NCI-H748 (cell line): ENCODE data around the gene ACR.
"Not testable (repeated sequence)": the region's sequence is repeated elsewhere in the genome, so short reads cannot be mapped to it uniquely, and the experiment has no call there.

Source experiments
- DNase-seq: peaks from one replicate; lab custom pipeline; 2025; ENCODE audit not compliant: unreplicated experiment; lab: John Stamatoyannopoulos, UW

ACR gene

DNA sequence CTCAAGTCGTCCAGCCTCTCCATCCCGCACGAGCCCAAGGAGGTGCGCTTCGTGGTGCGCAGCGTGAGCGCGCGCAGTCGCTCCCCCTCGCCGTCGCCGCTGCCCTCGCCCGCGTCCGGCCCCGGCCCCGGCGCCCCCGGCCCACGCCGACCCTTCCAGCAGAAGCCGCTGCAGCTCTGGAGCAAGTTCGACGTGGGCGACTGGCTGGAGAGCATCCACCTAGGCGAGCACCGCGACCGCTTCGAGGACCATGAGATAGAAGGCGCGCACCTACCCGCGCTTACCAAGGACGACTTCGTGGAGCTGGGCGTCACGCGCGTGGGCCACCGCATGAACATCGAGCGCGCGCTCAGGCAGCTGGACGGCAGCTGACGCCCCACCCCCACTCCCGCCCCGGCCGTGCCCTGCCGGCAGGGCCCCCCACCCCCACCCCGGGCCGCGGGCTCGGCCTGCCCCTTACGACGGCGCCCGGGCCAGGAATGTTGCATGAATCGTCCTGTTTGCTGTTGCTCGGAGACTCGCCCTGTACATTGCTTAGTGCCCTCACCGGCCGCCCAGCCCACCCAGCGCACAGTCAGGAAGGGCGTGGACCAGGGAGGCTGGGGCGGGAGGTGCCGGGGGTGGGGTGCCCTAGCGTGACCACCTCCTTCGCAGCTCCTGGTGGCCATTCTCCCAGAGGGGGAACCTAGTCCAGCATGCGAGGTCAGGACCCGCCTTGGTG, 6.9 kb upstream of the ACR start:
- no peak for DNase-seq

DNA sequence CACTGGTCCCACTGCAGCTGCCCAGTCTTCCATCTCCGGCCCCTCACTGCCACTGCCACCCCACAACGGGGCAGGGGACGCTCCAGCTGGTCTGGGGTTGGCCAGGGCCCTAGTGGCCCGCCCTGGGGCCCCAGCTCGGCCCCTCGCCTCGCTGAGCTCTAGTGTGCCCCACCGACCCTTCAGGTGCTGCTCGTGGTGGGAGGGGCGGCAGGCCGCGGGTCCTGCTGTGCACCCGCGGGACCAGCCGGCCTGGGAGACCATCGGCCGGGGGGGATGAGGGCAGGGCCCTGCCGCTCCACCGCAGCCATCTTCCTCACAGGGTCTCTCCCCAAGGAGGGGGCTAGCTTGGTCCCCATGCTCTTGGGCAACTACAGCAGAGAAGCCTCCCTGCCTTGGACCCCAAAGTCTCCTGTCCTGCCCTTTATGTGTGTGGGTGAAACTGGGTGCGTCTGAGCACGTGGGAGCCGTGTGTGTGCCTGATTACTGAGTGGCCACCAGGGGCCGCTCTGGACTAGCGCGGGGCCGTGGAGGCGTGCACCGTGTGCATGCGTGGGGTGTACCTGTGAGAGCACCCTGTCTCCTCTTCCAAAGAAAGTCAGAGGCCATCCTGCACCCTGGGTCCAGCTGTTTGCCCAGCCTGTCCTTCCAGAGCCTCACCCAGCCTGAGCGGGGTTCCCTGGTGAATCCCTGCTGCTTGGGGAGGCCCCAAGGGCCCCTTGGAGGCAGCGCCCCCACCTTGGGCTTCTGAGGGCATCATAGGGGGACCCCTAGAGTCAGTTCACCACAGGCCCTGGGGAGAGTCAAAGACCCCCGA, 6.0 kb upstream of the ACR start:
- DNase-seq, result peak; percentile 61

DNA sequence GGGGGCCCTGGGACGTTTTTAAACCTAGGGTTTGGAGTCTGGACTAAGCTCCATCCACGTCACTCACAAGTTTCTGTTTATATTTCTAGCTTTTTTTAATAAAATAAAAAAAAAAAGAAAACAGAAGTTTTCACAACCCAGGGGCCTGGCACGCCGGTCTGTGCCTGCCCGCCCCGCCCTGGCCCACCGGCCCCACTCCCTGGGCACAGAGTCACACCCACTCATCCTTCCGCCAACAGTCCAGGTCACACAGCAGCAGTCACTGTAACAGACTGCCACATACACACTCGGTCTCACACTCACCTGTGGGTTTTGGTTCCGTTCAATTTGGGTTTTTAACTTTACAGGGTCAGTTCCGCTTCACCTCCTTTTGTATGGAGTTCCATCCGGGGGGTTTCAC, 5.3 kb upstream of the ACR start:
- DNase-seq, result no peak

GRCh38 chr22:50733521-50734342, 4.3 kb upstream of the ACR start:
- DNase-seq, result no peak

- DNase-seq, result no peak
These were observed 3.6 kb upstream of the ACR start for GRCh38 chr22:50734343-50734771.

- no peak for DNase-seq
These were observed 2.8 kb upstream of the ACR start for GRCh38 chr22:50734986-50735738.

DNA sequence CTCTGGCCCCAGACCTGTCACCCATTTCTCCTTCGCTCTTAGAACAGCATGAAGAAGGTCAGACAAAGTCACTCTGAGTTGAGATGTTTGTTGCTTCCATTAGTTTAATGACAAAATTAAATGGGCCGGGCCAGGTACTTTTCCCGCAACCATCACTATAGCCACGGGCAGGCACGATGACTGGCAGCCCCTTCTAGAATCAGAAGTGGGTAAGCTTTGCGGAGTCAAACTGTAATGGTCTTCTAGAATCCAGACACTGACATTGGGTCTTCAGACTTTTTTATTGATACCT, 2.3 kb upstream of the ACR start:
- DNase-seq, result no peak

GRCh38 chr22:50738649-50739227, 734 bp downstream of the ACR start:
- DNase-seq, result no peak

- DNase-seq, result no peak
These were observed 1.3 kb downstream of the ACR start for GRCh38 chr22:50739279-50739691.

- no peak for DNase-seq
These were observed 1.9 kb downstream of the ACR start for GRCh38 chr22:50739894-50740293.

- DNase-seq, result not testable (repeated sequence)
These were observed 2.7 kb downstream of the ACR start for GRCh38 chr22:50740714-50741113.

- DNase-seq, result not testable (repeated sequence)
These were observed 6.4 kb downstream of the ACR start for GRCh38 chr22:50744424-50744823.

DNA sequence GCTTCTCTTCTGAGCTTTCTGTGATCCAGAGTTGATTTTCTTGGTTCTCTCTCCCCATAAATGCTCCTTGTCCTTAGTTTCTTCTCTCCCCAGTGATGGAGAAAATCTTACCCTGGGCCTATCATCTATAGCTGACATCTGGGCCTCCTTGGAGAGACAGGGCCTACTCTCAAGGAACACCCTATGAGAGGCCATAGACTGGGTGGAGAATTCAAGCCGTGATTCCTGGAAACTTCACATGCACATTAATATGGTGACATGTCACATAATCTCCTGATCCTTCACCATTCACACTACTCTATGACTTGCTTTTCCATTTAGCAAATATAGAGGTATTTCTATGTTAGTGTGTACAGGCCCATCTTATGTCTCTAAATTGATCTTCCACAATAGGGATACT, 9.5 kb downstream of the ACR start:
- DNase-seq, result not testable (repeated sequence)

DNA sequence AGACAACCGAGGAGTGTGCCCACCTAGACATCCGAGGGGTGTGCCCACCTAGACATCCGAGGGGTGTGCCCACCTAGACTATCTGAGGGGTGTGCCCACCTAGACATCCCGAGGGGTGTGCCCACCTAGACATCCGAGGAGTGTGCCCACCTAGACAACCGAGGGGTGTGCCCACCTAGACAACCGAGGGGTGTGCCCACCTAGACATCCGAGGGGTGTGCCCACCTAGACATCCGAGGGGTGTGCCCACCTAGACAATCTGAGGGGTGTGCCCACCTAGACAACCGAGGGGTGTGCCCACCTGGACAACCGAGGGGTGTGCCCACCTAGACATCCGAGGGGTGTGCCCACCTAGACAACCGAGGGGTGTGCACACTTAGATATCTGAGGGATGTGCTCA, 10.6 kb downstream of the ACR start:
- not testable (repeated sequence) for DNase-seq

- not testable (repeated sequence) for DNase-seq
These were observed 11.5 kb downstream of the ACR start for GRCh38 chr22:50749302-50750074.

DNA sequence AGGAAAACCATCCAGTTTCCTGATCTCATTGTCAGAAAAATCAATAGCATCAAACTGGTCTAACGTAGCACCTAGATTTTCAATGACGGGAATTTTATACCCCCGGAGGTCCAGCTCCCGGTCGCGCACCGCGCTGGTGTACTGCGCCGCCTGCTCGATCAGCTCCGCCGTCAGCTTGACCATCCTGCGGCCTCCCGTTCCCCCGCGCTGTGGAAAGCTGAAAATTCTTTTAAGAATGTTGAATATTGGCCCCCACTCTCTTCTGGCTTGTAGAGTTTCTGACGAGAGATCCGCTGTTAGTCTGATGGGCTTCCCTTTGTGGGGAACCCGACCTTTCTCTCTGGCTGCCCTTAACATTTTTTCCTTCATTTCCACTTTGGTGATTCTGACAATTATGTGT, 17.2 kb downstream of the ACR start:
- DNase-seq, result not testable (repeated sequence)

GRCh38 chr22:50756406-50756805, 18.4 kb downstream of the ACR start:
- DNase-seq, result not testable (repeated sequence)

DNA sequence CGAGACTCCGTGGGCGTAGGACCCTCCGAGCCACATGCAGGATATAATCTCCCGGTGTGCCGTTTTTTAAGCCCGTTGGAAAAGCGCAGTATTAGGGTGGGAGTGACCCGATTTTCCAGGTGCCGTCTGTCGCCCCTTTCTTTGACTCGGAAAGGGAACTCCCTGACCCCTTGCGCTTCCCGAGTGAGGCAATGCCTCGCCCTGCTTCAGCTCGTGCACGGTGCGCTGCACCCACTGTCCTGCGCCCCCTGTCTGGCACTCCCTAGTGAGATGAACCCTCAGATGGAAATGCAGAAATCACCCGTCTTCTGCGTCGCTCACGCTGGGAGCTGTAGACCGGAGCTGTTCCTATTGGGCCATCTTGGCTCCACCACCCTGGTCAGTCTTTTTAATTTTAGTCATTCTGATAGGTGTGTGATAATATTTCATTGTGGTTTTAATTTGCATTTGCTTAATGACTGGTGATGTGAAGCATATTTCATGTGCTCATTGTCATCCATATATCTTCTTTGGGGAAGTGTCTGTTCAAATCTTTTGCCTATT, 19.0 kb downstream of the ACR start:
- DNase-seq, result peak; percentile 56

DNA sequence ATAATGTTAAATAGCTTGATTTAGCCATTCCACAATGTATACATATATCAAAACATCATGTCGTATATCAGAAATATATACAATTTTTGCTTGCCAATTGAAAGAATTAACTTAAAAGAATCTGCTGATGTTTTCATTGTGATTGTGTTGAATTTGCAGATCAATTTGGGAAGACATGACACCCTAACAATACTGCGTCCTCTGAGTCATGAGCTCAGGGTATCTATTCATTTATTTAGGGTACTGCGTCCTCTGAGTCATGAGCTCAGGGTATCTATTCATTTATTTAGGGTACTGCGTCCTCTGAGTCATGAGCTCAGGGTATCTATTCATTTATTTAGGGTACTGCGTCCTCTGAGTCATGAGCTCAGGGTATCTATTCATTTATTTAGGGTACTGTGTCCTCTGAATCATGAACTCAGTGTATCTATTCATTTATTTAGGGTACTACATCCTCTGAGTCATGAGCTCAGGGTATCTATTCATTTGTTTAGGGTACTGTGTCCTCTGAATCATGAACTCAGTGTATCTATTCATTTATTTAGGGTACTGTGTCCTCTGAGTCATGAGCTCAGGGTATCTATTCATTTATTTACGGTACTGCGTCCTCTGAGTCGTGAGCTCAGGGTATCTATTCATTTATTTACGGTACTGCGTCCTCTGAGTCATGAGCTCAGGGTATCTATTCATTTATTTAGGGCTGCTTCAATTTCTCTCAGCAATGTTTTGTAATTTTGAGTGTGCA, 21.8 kb downstream of the ACR start:
- DNase-seq, result peak; percentile 22
